ENCODE measurements around the gene MEIS1. TPM values are rescaled to one million over a fixed set of nuclear protein-coding genes. Genes with fewer than 3 reads are reported as not detected.

The MEIS1 gene
- total RNA-seq, 1 experiment from 2014 or later, result 4.1 TPM

GRCh38 chr2:66429693-66430504 is 5.0 kb upstream of the MEIS1 start:
- Histone ChIP-seq H3K36me3 (ENCODE audit: low read depth, low read length) (no peaks in the 10 kb centered on the region), H3K9me2 (replicated peaks; ENCODE audit: low read length) (no peaks in the 10 kb centered on the region), H3K27me3 (ENCODE audit: low read length) (peaks cover 15% of the 10 kb centered on the region), H4K20me1 (ENCODE audit: low read length) (no peaks in the 10 kb centered on the region), H2AFZ (ENCODE audit: low read length) (no peak overlapping the region), H3K4me1 (ENCODE audit: insufficient read depth, low read length) (peaks cover 3% of the 10 kb centered on the region; the same call in 1 of the 2 replicates), H3K9me3 (ENCODE audit: low read length) (no peaks in the 10 kb centered on the region), H3K4me3 (ENCODE audit: low read length) (no peak overlapping the region), H3K79me2 (ENCODE audit: low read length) (no peaks in the 10 kb centered on the region), H3K27ac (ENCODE audit: low read length) (no peak overlapping the region), H3K4me2 (ENCODE audit: low read length) (no peak overlapping the region), H3F3A (ENCODE audit: low read length, unreplicated experiment) (no peaks in the 10 kb centered on the region), H3K9ac (ENCODE audit: low read length) (no peak overlapping the region)
- ATAC-seq, result no peak
- BruUV-seq (replicated peaks), result no TSS peak
- TF ChIP-seq CTCF (conservative IDR thresholded peaks at IDR 0.05; ENCODE audit: low read depth, low read length), result no peak
- TF ChIP-seq EZH2 (IDR thresholded peaks at IDR 0.05; ENCODE audit: low read length, unreplicated experiment), result no peak
- TF ChIP-seq EZH2phosphoT487 (IDR thresholded peaks at IDR 0.05; ENCODE audit: borderline replicate concordance, low read length), result no peak
- POLR2A ChIA-PET (ENCODE audit: unreplicated experiment), result no interaction called here
- intact Hi-C loops (cut with micrococcal nuclease), result loop anchor here (1.0 to 10.0 kb wide), 11 partner anchors 67 to 1602 kb away; partner anchors contain the start of gene ETAA1
- CTCF ChIA-PET, result interaction anchor here (0.5 to 0.8 kb wide), 13 partner anchors 19 to 1665 kb away, joined by 3 to 12 read pairs (median 4); no protein-coding TSS in a partner anchor
- DNase-seq, result no peak

GRCh38 chr2:66430505-66431273 is 4.2 kb upstream of the MEIS1 start:
- Histone ChIP-seq H3K27ac (ENCODE audit: low read length) (no peak overlapping the region), H2AFZ (ENCODE audit: low read length) (no peak overlapping the region), H3K4me3 (ENCODE audit: low read length) (no peak overlapping the region), H3K36me3 (ENCODE audit: low read depth, low read length) (no peaks in the 10 kb centered on the region), H3K9ac (ENCODE audit: low read length) (no peak overlapping the region), H3K79me2 (ENCODE audit: low read length) (peaks cover 4% of the 10 kb centered on the region; the same call in 1 of the 2 replicates), H3K27me3 (ENCODE audit: low read length) (peaks cover 7% of the 10 kb centered on the region), H3K9me2 (replicated peaks; ENCODE audit: low read length) (no peaks in the 10 kb centered on the region), H3K9me3 (ENCODE audit: low read length) (no peaks in the 10 kb centered on the region), H3K4me1 (ENCODE audit: insufficient read depth, low read length) (peaks cover 3% of the 10 kb centered on the region; the same call in 1 of the 2 replicates), H3K4me2 (ENCODE audit: low read length) (no peak overlapping the region), H4K20me1 (ENCODE audit: low read length) (no peaks in the 10 kb centered on the region), H3F3A (ENCODE audit: low read length, unreplicated experiment) (no peaks in the 10 kb centered on the region)
- ChIA-PET CTCF (no interaction called here), POLR2A (ENCODE audit: unreplicated experiment) (no interaction called here)
- no peak for ATAC-seq
- TF ChIP-seq EZH2 (IDR thresholded peaks at IDR 0.05; ENCODE audit: low read length, unreplicated experiment), result no peak
- no peak for TF ChIP-seq EZH2phosphoT487 (IDR thresholded peaks at IDR 0.05; ENCODE audit: borderline replicate concordance, low read length)
- no peak for TF ChIP-seq CTCF (conservative IDR thresholded peaks at IDR 0.05; ENCODE audit: low read depth, low read length)
- BruUV-seq (replicated peaks), result no TSS peak
- intact Hi-C loops (cut with micrococcal nuclease), result loop anchor here (5.0 to 10.0 kb wide), 3 partner anchors 784 to 1602 kb away; partner anchors contain the start of gene ETAA1
- no peak for DNase-seq
